Subcutaneous adipose tissue (tissue), 4 donors: Measurements from ENCODE around the gene FIGNL2. TPM values are rescaled to one million over a fixed set of nuclear protein-coding genes. Genes with fewer than 3 reads are reported as not detected.

ENCODE experiments used
- total RNA-seq, 4 donors: library from RNA; depleted of rRNA; stranded (reverse); fragments of >200 nt; gene quantifications; one replicate each; pipeline ENCODE4 v1.1.0, GENCODE V29; 2016
- TF ChIP-seq, protein P1 (sequence below): fragments of 450-650 bp; IDR thresholded peaks from one replicate; pipeline ENCODE4 v1.5.1; 2016; ENCODE audit warnings: low read depth, mild to moderate bottlenecking, control low read depth, antibody characterized with exemption, moderate library complexity

The FIGNL2 gene
- total RNA-seq, 4 donors from 2014 or later: 0.16 to 1.1 (median 0.37) TPM

DNA sequence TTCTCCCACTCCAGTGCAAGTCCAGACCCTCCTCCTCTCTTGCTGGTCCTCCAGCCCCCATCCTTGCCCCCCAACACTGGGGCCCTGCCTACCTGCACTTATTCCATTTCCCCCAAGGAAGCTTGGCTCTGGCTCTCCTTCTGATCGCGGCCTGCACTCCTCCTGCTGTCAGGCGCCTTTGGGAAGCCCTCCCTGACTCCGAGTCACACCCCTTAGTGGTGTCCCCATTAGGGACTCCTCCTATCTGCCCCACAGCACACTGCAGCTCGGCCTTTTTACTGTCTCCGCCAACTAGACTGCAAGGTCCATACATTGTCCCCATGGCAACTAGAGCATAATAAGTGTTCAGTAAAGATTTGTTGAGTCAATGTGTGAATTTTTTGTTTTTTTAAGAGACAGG lies 32.9 kb downstream of the FIGNL2 start:
- TF ChIP-seq, protein P1, sequence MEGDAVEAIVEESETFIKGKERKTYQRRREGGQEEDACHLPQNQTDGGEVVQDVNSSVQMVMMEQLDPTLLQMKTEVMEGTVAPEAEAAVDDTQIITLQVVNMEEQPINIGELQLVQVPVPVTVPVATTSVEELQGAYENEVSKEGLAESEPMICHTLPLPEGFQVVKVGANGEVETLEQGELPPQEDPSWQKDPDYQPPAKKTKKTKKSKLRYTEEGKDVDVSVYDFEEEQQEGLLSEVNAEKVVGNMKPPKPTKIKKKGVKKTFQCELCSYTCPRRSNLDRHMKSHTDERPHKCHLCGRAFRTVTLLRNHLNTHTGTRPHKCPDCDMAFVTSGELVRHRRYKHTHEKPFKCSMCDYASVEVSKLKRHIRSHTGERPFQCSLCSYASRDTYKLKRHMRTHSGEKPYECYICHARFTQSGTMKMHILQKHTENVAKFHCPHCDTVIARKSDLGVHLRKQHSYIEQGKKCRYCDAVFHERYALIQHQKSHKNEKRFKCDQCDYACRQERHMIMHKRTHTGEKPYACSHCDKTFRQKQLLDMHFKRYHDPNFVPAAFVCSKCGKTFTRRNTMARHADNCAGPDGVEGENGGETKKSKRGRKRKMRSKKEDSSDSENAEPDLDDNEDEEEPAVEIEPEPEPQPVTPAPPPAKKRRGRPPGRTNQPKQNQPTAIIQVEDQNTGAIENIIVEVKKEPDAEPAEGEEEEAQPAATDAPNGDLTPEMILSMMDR: no peak

DNA sequence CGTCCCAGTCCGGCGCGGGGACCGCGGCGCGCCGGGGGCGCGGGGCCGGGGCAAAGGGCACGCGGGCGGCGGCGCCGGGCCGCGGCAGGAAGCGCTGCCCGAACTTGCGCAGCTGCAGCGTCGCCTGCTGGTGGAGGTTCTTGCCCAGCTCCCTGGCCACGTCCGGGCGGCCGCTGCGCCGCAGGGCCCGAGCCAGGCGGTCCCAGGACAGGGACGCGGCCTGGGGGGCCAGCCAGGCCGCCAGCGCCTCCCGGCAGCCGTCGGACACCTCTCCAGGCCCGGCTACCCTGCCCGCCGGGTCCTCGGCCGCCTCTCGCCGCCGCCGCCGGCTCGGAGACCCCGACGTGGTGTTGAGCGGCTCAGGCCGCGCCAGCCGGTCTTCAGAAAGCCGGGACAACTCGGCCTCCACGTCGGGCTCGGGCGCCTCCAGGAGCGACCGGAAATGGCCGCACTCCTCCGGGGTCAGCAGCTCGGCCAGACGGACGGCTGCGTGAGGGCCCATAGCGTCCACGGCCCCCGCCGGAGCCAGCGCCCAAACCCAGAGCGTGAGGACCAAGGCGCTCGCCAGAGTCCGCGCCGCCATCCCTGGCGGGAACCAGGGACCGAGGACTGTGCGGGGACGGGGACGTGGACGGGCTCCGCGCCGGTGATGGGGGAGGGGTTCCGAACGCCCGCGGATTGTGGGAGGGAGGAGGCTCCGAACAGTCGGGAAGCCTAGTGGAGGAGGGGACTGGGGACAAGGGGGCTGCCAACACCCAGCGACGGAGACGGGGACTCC lies 34.0 kb downstream of the FIGNL2 start:
- TF ChIP-seq, protein P1: no peak

DNA sequence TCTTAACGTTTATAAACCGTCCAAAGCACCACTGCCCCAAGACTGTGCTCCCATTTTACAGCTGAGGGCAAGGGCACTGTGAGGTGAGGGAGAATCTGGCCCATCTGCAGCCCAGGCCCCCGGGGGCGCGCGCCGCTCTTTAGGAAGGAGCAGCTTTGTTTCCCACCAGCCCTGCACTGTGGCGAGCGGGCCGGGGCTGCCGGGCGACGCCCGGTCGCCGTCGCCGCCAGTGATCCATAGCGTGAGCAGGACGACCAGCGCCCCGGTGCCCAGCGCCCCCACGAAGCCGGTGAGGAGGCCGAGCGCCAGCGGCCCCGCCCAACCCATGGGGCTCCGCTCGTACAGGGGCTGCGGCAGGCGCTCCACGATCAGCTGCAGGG lies 34.6 kb downstream of the FIGNL2 start:
- TF ChIP-seq, protein P1: no peak

DNA sequence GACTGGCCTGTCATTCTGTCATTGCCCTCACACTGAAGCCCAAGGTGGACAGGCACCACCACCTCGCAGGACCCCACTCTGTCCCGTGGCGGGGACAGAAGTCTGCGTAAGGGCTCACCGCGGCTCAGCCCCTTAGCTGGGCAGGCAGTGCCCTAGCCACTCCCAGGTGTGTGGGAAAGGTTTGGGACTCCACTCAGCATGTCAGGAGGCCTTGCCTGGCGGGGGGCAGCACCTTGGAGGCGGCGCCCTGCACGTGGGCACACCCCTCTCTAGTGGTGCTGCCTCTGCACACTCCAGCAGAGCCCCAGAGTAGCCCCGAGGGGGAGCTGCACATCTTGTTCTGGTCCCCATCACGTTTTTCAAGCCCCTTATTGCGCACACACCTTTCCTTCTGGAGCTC lies 35.6 kb downstream of the FIGNL2 start:
- TF ChIP-seq, protein P1: no peak

DNA sequence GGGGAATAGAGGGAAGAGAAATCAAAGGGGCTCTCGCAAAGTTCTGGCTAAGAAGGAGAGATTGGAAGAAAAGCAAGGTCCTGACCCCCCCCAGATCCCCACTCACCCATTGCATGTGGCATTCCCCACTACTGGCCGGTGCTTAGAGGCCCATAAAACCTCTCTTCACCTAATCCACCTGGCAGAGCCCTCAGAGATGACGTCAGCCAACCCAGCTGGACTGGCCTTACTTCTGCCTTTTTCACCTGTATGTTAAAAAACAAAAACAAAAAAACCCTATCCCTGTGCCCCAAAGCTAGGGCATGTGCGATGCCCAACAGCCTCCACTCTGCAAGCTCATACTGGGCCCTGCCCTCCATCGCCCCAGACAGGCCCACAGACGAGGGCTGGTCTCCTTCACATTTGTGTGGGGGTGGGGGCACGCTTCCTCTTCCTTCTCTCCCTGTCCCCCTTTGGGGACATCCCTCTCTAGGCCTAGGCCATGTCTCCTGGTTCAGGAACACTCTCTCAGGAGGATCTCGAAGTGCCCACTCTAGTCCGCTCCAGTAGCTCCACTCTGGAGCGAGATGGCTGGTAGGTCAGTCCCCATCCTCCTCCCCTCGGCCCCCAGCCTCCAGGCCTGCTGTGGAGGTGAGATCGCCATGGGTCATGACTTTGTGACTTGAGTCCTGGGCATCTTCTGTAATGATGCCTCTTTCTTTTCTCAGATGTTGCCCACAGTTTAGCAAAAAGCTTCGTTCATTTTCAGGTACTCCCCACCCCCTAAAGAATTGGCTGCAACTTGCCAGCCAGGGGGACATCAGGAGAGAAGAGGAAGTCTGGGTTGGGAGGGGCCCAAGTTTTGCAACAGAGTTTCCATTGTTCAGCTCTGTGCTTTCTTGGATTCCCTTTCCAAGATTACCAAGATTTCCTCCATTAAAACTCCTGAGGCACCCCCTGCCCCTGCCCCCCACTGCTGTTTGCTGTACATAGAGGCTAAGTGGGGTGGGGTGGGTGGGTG lies 37.0 kb downstream of the FIGNL2 start:
- TF ChIP-seq, protein P1: no peak

DNA sequence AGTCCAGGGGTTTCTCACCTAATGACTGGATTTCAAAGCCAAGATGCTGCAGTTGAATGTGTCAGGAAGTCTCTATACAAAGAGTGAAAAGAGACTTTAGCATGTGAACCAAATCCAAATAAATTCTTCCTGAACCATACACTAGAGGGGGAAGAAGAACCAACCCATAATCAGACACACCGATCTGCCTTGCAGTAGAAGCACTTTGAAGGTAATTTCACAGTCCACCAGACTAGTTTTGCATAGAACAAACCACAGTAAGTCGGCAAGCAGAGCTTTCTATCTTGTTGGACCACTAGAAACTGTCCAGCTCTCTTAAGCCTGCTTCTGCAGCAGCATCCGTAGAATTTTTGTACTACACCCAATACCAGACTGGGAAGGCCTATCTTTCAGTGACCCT lies 39.3 kb downstream of the FIGNL2 start:
- TF ChIP-seq, protein P1: no peak

DNA sequence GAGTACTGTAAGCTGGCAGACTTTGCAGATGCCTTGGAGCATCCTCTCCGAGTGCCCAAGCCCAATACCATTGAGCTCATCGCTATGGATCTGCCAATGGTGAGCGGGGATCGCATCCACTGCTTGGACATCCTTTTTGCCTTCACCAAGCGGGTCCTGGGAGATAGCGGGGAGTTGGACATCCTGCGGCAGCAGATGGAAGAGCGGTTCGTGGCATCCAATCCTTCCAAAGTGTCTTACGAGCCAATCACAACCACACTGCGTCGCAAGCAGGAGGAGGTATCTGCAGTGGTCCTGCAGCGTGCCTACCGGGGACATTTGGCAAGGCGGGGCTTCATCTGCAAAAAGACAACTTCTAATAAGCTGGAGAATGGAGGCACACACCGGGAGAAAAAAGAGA lies 41.6 kb downstream of the FIGNL2 start:
- TF ChIP-seq, protein P1: no peak
